Measurements from ENCODE around the gene DPH6.

DNA sequence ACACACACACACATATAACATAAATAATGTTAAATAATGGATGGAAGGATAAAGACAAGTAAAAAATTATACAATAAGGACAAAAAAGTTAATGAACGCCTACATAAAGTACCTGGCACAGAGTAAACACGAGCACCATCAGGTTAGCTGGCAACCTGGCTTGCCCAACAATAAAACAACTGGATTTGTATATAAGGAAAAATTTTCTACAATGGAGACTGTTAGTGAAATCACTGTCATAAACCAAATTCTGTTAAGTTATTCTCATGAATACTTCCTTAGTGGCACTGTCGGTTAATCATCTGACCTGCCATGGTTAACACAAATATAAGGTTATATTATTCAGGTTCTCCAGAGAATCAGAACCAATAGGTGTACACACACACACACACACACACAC lies 54.8 kb downstream of the DPH6 start:
- TF ChIP-seq, protein P1, sequence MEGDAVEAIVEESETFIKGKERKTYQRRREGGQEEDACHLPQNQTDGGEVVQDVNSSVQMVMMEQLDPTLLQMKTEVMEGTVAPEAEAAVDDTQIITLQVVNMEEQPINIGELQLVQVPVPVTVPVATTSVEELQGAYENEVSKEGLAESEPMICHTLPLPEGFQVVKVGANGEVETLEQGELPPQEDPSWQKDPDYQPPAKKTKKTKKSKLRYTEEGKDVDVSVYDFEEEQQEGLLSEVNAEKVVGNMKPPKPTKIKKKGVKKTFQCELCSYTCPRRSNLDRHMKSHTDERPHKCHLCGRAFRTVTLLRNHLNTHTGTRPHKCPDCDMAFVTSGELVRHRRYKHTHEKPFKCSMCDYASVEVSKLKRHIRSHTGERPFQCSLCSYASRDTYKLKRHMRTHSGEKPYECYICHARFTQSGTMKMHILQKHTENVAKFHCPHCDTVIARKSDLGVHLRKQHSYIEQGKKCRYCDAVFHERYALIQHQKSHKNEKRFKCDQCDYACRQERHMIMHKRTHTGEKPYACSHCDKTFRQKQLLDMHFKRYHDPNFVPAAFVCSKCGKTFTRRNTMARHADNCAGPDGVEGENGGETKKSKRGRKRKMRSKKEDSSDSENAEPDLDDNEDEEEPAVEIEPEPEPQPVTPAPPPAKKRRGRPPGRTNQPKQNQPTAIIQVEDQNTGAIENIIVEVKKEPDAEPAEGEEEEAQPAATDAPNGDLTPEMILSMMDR (IDR thresholded peaks at IDR 0.05), result no peak
- no peak for TF ChIP-seq POLR2A (IDR thresholded peaks at IDR 0.05)

Measured in vagina (tissue), 2 donors.